ENCODE data around the gene ZNF771.

ZNF771 gene

DNA sequence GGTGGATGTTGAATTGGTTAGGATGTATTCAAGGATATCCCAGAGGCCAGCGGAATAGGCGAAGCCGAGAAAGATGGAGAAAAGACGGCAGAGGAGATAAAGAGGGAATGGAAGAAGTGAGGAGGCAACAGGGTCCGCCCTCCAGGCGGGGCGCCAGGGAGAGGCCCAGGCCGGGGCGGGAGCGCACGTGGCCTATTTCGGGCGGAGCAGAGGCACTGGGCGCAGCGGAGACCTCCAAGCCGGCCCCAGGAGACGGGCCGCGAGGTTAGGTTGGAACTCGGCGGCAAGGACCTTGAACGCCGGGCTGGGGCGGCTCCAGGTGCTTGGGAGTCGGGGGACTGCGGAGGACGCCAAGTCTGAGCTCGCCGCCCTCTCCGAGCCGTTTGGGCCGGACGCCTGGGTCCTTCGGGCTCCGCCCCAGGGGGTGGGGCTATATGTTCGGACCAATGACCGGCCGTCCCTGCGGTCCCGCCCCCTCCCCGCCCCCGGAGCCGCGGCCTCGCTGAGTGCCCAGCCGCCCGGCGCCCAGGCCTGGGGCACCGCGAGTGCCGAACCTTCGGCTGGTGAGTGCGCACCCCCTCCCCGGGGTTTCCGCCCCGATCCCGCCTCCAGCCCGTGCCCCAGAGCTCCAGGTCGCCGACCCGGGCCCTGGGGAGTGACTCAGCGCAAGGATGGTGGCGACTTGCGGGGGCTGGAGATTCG is at the start of gene ZNF771:
TSS of gene ZNF771 (plus strand) at position 505 of the 702 bp plus-strand sequence. CDS start 448 bp downstream, outside the sequence.
- peak; percentile 89 for DNase-seq (ENCODE audit: low read depth)
- H3K4me3 ChIP-seq (ENCODE audit: low read length): peak within 1 kb of the TSS; percentile 65
- TF ChIP-seq, protein P1, sequence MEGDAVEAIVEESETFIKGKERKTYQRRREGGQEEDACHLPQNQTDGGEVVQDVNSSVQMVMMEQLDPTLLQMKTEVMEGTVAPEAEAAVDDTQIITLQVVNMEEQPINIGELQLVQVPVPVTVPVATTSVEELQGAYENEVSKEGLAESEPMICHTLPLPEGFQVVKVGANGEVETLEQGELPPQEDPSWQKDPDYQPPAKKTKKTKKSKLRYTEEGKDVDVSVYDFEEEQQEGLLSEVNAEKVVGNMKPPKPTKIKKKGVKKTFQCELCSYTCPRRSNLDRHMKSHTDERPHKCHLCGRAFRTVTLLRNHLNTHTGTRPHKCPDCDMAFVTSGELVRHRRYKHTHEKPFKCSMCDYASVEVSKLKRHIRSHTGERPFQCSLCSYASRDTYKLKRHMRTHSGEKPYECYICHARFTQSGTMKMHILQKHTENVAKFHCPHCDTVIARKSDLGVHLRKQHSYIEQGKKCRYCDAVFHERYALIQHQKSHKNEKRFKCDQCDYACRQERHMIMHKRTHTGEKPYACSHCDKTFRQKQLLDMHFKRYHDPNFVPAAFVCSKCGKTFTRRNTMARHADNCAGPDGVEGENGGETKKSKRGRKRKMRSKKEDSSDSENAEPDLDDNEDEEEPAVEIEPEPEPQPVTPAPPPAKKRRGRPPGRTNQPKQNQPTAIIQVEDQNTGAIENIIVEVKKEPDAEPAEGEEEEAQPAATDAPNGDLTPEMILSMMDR (IDR thresholded peaks at IDR 0.05; ENCODE audit: insufficient read depth, low read depth, low read length, missing control alignments): no peak

DNA sequence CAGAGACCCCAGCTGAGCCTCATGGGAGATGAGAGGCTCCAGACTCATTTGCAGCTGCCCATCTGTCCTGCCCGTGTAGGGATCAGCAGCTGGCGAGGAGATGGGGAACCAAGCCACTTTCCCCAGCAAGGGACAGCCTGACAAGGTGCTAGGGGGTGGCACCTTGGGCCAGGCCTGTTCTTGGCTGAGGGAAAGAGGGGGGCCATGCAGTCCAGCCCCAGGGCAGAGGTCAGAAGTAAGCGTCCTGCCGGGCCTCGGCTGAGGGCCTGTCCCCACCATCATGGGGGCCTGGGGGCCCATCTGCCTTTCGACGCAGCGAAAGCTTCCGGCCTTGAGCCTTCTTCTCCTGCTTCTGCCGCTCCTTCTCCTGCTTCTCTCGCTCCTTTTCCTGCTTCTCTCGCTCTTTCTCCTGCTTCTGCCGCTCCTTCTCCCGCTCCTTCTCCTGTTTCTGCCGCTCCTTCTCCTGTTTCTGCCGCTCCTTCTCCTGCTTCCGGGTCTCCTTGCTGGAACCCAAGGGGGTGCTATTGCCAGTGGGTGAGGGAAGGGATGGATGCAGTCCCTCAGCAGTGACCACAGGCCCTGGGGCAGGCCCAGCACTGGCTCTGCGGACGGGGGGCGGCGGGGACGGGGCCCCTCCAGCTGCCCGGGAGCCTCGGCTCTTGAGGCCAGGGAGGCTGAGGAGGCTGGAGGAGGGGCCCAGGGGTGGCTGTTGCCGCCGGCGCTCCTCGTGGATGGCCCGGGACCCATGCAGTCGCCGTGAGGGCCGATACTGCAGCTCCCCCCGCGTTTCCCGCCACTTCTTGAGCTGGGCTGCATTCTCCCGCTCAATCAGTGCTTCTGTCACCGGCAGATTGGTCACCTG is 49.5 kb upstream of the ZNF771 start:
- TF ChIP-seq, protein P1 (IDR thresholded peaks at IDR 0.05; ENCODE audit: insufficient read depth, low read depth, low read length, missing control alignments): no peak
- DNase-seq (ENCODE audit: low read depth): no peak
- H3K4me3 ChIP-seq (ENCODE audit: low read length): no peak overlapping the region

- TF ChIP-seq, protein P1 (IDR thresholded peaks at IDR 0.05; ENCODE audit: insufficient read depth, low read depth, low read length, missing control alignments): no peak
- no peak for DNase-seq (ENCODE audit: low read depth)
- H3K4me3 ChIP-seq (ENCODE audit: low read length): no peak overlapping the region
Measured at GRCh38 chr16:30358577-30358936, 48.8 kb upstream of the ZNF771 start.

DNA sequence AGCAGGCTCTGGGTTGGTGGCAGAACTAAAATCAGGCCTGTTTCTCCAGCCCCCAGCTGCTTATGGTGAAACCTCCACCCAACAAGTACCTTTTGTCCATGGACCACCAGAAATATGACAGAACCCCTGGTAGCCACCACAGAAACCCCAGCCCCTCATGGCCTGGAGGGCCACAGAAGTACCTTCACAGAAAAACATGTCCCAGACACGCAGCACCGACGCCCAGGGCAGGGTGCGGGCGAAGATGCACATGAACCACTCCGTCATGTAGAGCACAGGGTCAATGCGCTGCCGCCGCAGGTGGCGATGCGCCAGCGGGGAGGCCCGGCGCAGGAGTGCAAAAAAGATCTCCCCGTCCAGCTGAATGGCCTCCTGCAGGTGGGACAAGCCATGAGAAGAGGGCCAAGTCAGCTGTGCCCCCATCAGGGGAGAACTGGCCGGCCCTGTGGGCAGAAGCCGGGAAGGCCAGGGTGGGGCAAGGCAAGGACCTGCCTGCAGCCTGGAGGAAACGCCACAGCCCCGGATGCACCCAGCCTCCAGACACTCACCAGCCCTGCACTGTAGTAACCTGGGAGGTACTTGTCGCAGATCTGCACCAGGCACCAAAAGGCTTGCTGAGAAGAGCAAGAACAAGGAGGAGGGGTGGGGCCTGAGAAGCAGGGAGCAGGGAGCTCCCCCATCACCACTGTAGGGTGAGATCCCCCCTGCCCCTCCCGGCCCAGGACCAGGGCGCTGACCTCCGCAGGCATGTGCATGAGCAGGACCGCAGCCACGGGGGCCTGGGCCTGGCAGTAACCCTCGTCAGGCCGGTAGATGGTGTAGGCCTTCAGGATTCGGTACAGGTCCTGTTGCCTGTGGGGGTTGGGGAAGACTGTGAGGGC is 48.2 kb upstream of the ZNF771 start:
- no peak overlapping the region for H3K4me3 ChIP-seq (ENCODE audit: low read length)
- DNase-seq (ENCODE audit: low read depth): no peak
- TF ChIP-seq, protein P1 (IDR thresholded peaks at IDR 0.05; ENCODE audit: insufficient read depth, low read depth, low read length, missing control alignments): no peak

DNA sequence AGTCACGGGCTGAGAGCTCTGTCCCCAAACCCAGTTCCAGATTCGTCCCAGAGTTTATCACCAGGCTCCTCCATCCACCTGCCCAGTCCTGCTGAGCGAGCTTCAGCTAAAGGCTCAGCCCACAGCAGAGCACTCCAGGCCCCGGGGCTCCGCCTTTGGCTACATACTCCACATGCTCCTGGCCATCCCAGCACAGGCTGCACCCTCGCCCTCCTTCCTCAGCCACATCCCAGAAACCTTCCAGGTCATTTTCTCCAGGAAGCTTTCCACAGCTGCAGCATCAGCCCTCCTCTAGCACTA is 47.6 kb upstream of the ZNF771 start:
- TF ChIP-seq, protein P1 (IDR thresholded peaks at IDR 0.05; ENCODE audit: insufficient read depth, low read depth, low read length, missing control alignments): no peak
- H3K4me3 ChIP-seq (ENCODE audit: low read length): no peak overlapping the region
- no peak for DNase-seq (ENCODE audit: low read depth)

DNA sequence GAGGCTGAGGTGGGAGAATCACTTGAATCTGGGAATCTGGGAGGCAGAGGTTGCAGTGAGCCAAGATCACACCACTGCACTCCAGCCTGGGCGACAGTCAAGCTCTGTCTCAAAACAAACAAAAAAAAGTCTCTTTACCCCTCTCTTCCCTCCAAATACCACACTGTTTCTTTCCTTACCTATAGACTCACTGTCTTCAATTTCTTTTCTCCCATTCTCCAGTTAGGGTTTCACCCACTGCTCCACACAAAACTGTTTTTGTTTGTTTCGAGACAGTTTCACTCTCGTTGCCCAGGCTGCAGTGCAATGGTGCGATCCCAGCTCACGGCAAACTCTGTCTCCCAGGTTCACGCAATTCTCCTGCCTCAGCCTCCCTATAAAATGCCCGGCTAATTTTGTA is 46.2 kb upstream of the ZNF771 start:
- DNase-seq (ENCODE audit: low read depth): no peak
- no peak overlapping the region for H3K4me3 ChIP-seq (ENCODE audit: low read length)
- TF ChIP-seq, protein P1 (IDR thresholded peaks at IDR 0.05; ENCODE audit: insufficient read depth, low read depth, low read length, missing control alignments): no peak

All from epithelial cell of esophagus (primary cell).